ENCODE data around the gene SYPL2. TPM values are rescaled to one million over a fixed set of nuclear protein-coding genes. Genes with fewer than 3 reads are reported as not detected.

SYPL2 gene
- total and polyA plus RNA-seq, 11 donors: 11.3 to 39.7 (median 25.4) TPM

- 31 to 46% (median 39%) methylated on average over 3 of the region's 3 CpGs for WGBS, 4 donors
Measured at GRCh38 chr1:109485001-109485400, 18.7 kb downstream of the SYPL2 start.

DNA sequence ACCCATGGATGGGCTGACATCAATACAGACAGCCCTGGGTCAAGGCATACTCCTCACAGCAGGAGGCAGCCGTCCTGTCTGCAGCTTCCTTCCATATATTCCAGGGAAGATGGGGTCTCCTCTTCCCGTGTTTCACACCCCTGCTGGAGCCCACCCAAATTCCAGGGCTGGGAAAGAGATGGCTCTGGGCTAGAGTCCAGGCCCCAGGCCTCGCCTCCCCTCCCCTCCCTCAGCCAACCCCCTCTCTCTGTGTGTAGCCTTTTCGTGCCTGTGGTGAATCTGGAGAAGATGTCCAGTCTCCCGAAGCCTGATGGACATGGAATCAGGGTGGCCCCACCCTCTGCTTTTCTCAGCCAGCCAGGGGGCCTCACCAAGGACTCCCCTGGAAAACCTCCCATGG is 20.9 kb downstream of the SYPL2 start:
- Histone ChIP-seq H3K36me3 (peaks cover 0 to 27% (median 7%) of the 10 kb centered on the region in 9 donors), H3K27me3 (no peaks in the 10 kb centered on the region), H3K4me3 (no peak overlapping the region), H3K4me1 (peaks cover 0 to 31% (median 18%) of the 10 kb centered on the region in 12 donors), H3K9me3 (no peaks in the 10 kb centered on the region), H3K27ac (no peak overlapping the region)
- 58 to 75% (median 72%) methylated on average over 4 to 5 of the region's 5 CpGs for WGBS, 4 donors
- TF ChIP-seq, protein P1, sequence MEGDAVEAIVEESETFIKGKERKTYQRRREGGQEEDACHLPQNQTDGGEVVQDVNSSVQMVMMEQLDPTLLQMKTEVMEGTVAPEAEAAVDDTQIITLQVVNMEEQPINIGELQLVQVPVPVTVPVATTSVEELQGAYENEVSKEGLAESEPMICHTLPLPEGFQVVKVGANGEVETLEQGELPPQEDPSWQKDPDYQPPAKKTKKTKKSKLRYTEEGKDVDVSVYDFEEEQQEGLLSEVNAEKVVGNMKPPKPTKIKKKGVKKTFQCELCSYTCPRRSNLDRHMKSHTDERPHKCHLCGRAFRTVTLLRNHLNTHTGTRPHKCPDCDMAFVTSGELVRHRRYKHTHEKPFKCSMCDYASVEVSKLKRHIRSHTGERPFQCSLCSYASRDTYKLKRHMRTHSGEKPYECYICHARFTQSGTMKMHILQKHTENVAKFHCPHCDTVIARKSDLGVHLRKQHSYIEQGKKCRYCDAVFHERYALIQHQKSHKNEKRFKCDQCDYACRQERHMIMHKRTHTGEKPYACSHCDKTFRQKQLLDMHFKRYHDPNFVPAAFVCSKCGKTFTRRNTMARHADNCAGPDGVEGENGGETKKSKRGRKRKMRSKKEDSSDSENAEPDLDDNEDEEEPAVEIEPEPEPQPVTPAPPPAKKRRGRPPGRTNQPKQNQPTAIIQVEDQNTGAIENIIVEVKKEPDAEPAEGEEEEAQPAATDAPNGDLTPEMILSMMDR (IDR thresholded peaks at IDR 0.05): no peak
- no peak for TF ChIP-seq POLR2A (IDR thresholded peaks at IDR 0.05)
- ATAC-seq: no peak
- intact Hi-C loops (cut with DNase I): loop anchor here in 1 of 10 donors (5.0 kb wide), 1 partner anchor 60 kb away; the partner anchor contains the start of gene PSMA5
- DNase-seq: no peak

More at GRCh38 chr1:109485001-109485400, 18.7 kb downstream of the SYPL2 start:
- Histone ChIP-seq H3K36me3 (peaks cover 0 to 29% (median 11%) of the 10 kb centered on the region in 9 donors), H3K4me1 (peaks cover 0 to 23% (median 14%) of the 10 kb centered on the region in 12 donors), H3K9me3 (no peaks in the 10 kb centered on the region), H3K27me3 (no peaks in the 10 kb centered on the region), H3K27ac (no peak overlapping the region), H3K4me3 (peak overlapping the region in 7 of 12 donors; percentile 70 to 92 (median 79))
- intact Hi-C loops (cut with DNase I): loop anchor here in 1 of 10 donors (5.0 kb wide), 1 partner anchor 58 kb away; the partner anchor contains the start of gene PSMA5
- TF ChIP-seq, protein P1 (IDR thresholded peaks at IDR 0.05): no peak
- TF ChIP-seq POLR2A (IDR thresholded peaks at IDR 0.05): no peak
- ATAC-seq (no peak), DNase-seq (no peak)

GRCh38 chr1:109488201-109488600 is 21.9 kb downstream of the SYPL2 start:
- no peak for ATAC-seq
- peaks cover 0 to 27% (median 7%) of the 10 kb centered on the region in 9 donors for H3K36me3 ChIP-seq
- intact Hi-C loops (cut with DNase I): loop anchor here in 1 of 10 donors (5.0 kb wide), 1 partner anchor 61 kb away; the partner anchor contains the start of gene PSMA5
- H3K27ac ChIP-seq: no peak overlapping the region
- no peak overlapping the region for H3K4me3 ChIP-seq
- TF ChIP-seq, protein P1 (IDR thresholded peaks at IDR 0.05): no peak
- no peak for TF ChIP-seq POLR2A (IDR thresholded peaks at IDR 0.05)
- H3K9me3 ChIP-seq: no peaks in the 10 kb centered on the region
- no peak for DNase-seq
- H3K4me1 ChIP-seq: peaks cover 0 to 27% (median 14%) of the 10 kb centered on the region in 12 donors
- WGBS, 4 donors: 77 to 88% (median 83%) methylated on average over 5 of the region's 5 CpGs
- no peaks in the 10 kb centered on the region for H3K27me3 ChIP-seq

GRCh38 chr1:109488696-109489095 is 22.4 kb downstream of the SYPL2 start:
- H3K4me1 ChIP-seq: peaks cover 0 to 29% (median 18%) of the 10 kb centered on the region in 12 donors
- no peak overlapping the region for H3K4me3 ChIP-seq
- ATAC-seq (no peak), DNase-seq (no peak)
- 81 to 96% (median 89%) methylated on average over 9 to 12 of the region's 12 CpGs for WGBS, 4 donors
- no peak overlapping the region for H3K27ac ChIP-seq
- H3K36me3 ChIP-seq: peaks cover 0 to 27% (median 7%) of the 10 kb centered on the region in 9 donors
- no peaks in the 10 kb centered on the region for H3K9me3 ChIP-seq
- intact Hi-C loops (cut with DNase I): loop anchor here in 1 of 10 donors (5.0 kb wide), 1 partner anchor 61 kb away; the partner anchor contains the start of gene PSMA5
- TF ChIP-seq, protein P1 (IDR thresholded peaks at IDR 0.05): no peak
- TF ChIP-seq POLR2A (IDR thresholded peaks at IDR 0.05): no peak
- no peaks in the 10 kb centered on the region for H3K27me3 ChIP-seq

Data from heart left ventricle (tissue), 16 donors.